NCI-H2171 treated with DMSO at 0.1 percent for 48 hours (cell line): Measurements from ENCODE around the gene PTPRM.
A peak's percentile ranks its signal among the peaks of the same experiment; 100 is the strongest.

Experiments
- DNase-seq: peaks from one replicate; lab custom pipeline; 2025; lab: John Stamatoyannopoulos, UW

PTPRM gene

GRCh38 chr18:8235894-8236293, 668.8 kb downstream of the PTPRM start:
- DNase-seq = no peak

GRCh38 chr18:8238507-8238906, 671.4 kb downstream of the PTPRM start:
- no peak for DNase-seq

GRCh38 chr18:8241731-8242130, 674.6 kb downstream of the PTPRM start:
- no peak for DNase-seq

- DNase-seq = no peak
Measured at GRCh38 chr18:8242151-8242696, 675.1 kb downstream of the PTPRM start.

- no peak for DNase-seq
Measured at GRCh38 chr18:8247700-8248099, 680.6 kb downstream of the PTPRM start.

- DNase-seq = no peak
Measured at GRCh38 chr18:8248576-8248975, 681.5 kb downstream of the PTPRM start.

GRCh38 chr18:8249811-8250210, 682.7 kb downstream of the PTPRM start:
- no peak for DNase-seq

GRCh38 chr18:8252371-8252770, 685.3 kb downstream of the PTPRM start:
- DNase-seq = no peak

GRCh38 chr18:8253944-8254343, 686.8 kb downstream of the PTPRM start:
- no peak for DNase-seq

GRCh38 chr18:8254654-8255053, 687.5 kb downstream of the PTPRM start:
- no peak for DNase-seq

GRCh38 chr18:8257851-8258434, 690.8 kb downstream of the PTPRM start:
- DNase-seq = no peak

- no peak for DNase-seq
Measured at GRCh38 chr18:8260319-8260718, 693.2 kb downstream of the PTPRM start.

- peak; percentile 22 for DNase-seq
Measured at GRCh38 chr18:8260827-8261226, 693.7 kb downstream of the PTPRM start.

- no peak for DNase-seq
Measured at GRCh38 chr18:8261651-8262091, 694.6 kb downstream of the PTPRM start.

GRCh38 chr18:8262221-8262620, 695.1 kb downstream of the PTPRM start:
- no peak for DNase-seq

GRCh38 chr18:8264116-8264515, 697.0 kb downstream of the PTPRM start:
- no peak for DNase-seq

GRCh38 chr18:8264861-8265411, 697.8 kb downstream of the PTPRM start:
- DNase-seq = peak; percentile 6

GRCh38 chr18:8272254-8272653, 705.1 kb downstream of the PTPRM start:
- DNase-seq = no peak

- no peak for DNase-seq
Measured at GRCh38 chr18:8274370-8274769, 707.3 kb downstream of the PTPRM start.

- no peak for DNase-seq
Measured at GRCh38 chr18:8276406-8276805, 709.3 kb downstream of the PTPRM start.

GRCh38 chr18:8277270-8277669, 710.2 kb downstream of the PTPRM start:
- no peak for DNase-seq

- no peak for DNase-seq
Measured at GRCh38 chr18:8279346-8279745, 712.2 kb downstream of the PTPRM start.

- no peak for DNase-seq
Measured at GRCh38 chr18:8279781-8280330, 712.7 kb downstream of the PTPRM start.
